Astrocyte (in vitro differentiated cells and primary cell): ENCODE measurements around the gene ZSCAN5B. TPM values are rescaled to one million over a fixed set of nuclear protein-coding genes. Genes with fewer than 3 reads are reported as not detected.

Source experiments
- DNase-seq: peaks from one replicate; pipeline ENCODE4 v3.0.0-alpha.2; 2010; ENCODE audit warnings: low read depth
- FAIRE-seq: peaks from 2 replicates; lab custom pipeline; 2011; peaks lifted over from hg19 to GRCh38; lab: Jason Lieb, UNC
- H2AFZ ChIP-seq: 2 replicates; pipeline ENCODE4 v1.6.0; 2012; ENCODE audit warnings: low read depth, low read length, inconsistent platforms
- H3K27ac ChIP-seq: 2 replicates; pipeline ENCODE4 v1.5.1; 2011; ENCODE audit warnings: low read depth, low read length, inconsistent platforms
- H3K27me3 ChIP-seq: 2 replicates; pipeline ENCODE4 v1.6.0; 2011; ENCODE audit warnings: low read length, inconsistent platforms; ENCODE audit not compliant: insufficient read depth
- H3K36me3 ChIP-seq: 2 replicates; pipeline ENCODE4 v1.5.1; 2011; ENCODE audit warnings: low read length, inconsistent platforms; ENCODE audit not compliant: insufficient read depth
- H3K4me1 ChIP-seq: 2 replicates; pipeline ENCODE4 v1.5.1; 2011; ENCODE audit warnings: low read length, inconsistent platforms; ENCODE audit not compliant: insufficient read depth
- H3K4me2 ChIP-seq: 2 replicates; pipeline ENCODE4 v1.6.0; 2012; ENCODE audit warnings: low read length, inconsistent platforms
- H3K4me3 ChIP-seq: 2 replicates; pipeline ENCODE4 v1.5.1; 2011; ENCODE audit warnings: low read depth, mild to moderate bottlenecking, low read length, inconsistent platforms; ENCODE audit not compliant: insufficient read depth
- H3K79me2 ChIP-seq: 2 replicates; pipeline ENCODE4 v1.6.0; 2012; ENCODE audit warnings: mild to moderate bottlenecking, low read length, inconsistent platforms; ENCODE audit not compliant: insufficient read depth
- H3K9ac ChIP-seq: 2 replicates; pipeline ENCODE4 v1.6.0; 2012; ENCODE audit warnings: mild to moderate bottlenecking, low read length, inconsistent platforms
- H3K9me3 ChIP-seq: 2 replicates; pipeline ENCODE4 v1.5.1; 2012; ENCODE audit warnings: low read depth, mild to moderate bottlenecking, low read length, inconsistent platforms; ENCODE audit not compliant: insufficient read depth
- H4K20me1 ChIP-seq: 2 replicates; pipeline ENCODE4 v1.6.0; 2012; ENCODE audit warnings: low read length, inconsistent platforms; ENCODE audit not compliant: insufficient read depth
- H3K27ac Mint-ChIP-seq: one replicate; pipeline ENCODE4 v1.8.0; 2021; ENCODE audit warnings: mild to moderate bottlenecking, mixed read lengths; ENCODE audit not compliant: unreplicated experiment
- H3K27me3 Mint-ChIP-seq: one replicate; pipeline ENCODE4 v1.8.0; 2021; ENCODE audit warnings: low read depth, mixed read lengths; ENCODE audit not compliant: unreplicated experiment
- H3K36me3 Mint-ChIP-seq: one replicate; pipeline ENCODE4 v1.8.0; 2021; ENCODE audit warnings: low read depth, mixed read lengths; ENCODE audit not compliant: unreplicated experiment
- H3K4me1 Mint-ChIP-seq: one replicate; pipeline ENCODE4 v1.8.0; 2021; ENCODE audit warnings: low read depth, mixed read lengths; ENCODE audit not compliant: unreplicated experiment
- H3K4me3 Mint-ChIP-seq: one replicate; pipeline ENCODE4 v1.8.0; 2021; ENCODE audit warnings: mild to moderate bottlenecking, moderate library complexity, mixed read lengths; ENCODE audit not compliant: unreplicated experiment
- H3K9me3 Mint-ChIP-seq: one replicate; pipeline ENCODE4 v1.8.0; 2021; ENCODE audit warnings: mild to moderate bottlenecking, mixed read lengths; ENCODE audit not compliant: unreplicated experiment
- CTCF ChIP-seq: IDR thresholded peaks from 2 replicates; pipeline ENCODE4 v1.5.1; 2011; ENCODE audit warnings: low read depth, mild to moderate bottlenecking, inconsistent platforms, low read length, moderate library complexity; ENCODE audit not compliant: insufficient read depth
- EZH2 ChIP-seq: IDR thresholded peaks from 2 replicates; pipeline ENCODE4 v1.6.1; 2012; ENCODE audit warnings: mild to moderate bottlenecking, low read length, inconsistent platforms; ENCODE audit not compliant: insufficient read depth
- total RNA-seq: library from RNA; stranded (reverse); gene quantifications from 2 replicates; pipeline ENCODE4 v1.2.1, GENCODE V29; 2021

Gene ZSCAN5B
- total RNA-seq, 1 donor from 2014 or later: not detected

GRCh38 chr19:56191115-56191514 lies 6.5 kb downstream of the ZSCAN5B start:
- H3K27ac ChIP-seq: no peak overlapping the region
- no peak for TF ChIP-seq EZH2
- no peak for TF ChIP-seq CTCF
- no peaks in the 10 kb centered on the region for H3K36me3 ChIP-seq
- Mint-ChIP-seq H3K27me3 (peaks cover 8% of the 10 kb centered on the region), H3K4me1 (no peaks in the 10 kb centered on the region), H3K4me3 (no peak overlapping the region), H3K9me3 (no peaks in the 10 kb centered on the region), H3K27ac (no peak overlapping the region), H3K36me3 (no peaks in the 10 kb centered on the region)
- DNase-seq (no peak), FAIRE-seq (no peak)
- no peak overlapping the region for H3K4me2 ChIP-seq
- H2AFZ ChIP-seq: no peak overlapping the region
- H3K9ac ChIP-seq: no peak overlapping the region
- no peaks in the 10 kb centered on the region for H4K20me1 ChIP-seq
- H3K4me3 ChIP-seq: no peak overlapping the region
- H3K79me2 ChIP-seq: no peaks in the 10 kb centered on the region
- no peaks in the 10 kb centered on the region for H3K9me3 ChIP-seq
- H3K4me1 ChIP-seq: no peaks in the 10 kb centered on the region
- no peaks in the 10 kb centered on the region for H3K27me3 ChIP-seq

GRCh38 chr19:56189785-56190184 lies 7.8 kb downstream of the ZSCAN5B start:
- H3K9ac ChIP-seq: no peak overlapping the region

More at GRCh38 chr19:56189785-56190184, 7.8 kb downstream of the ZSCAN5B start:
- no peaks in the 10 kb centered on the region for H3K9me3 ChIP-seq
- H3K4me1 Mint-ChIP-seq: no peaks in the 10 kb centered on the region
- no peak for DNase-seq
- H3K36me3 ChIP-seq: no peaks in the 10 kb centered on the region
- no peak for TF ChIP-seq EZH2
- TF ChIP-seq CTCF: no peak
- H3K9me3 Mint-ChIP-seq: no peaks in the 10 kb centered on the region
- H3K36me3 Mint-ChIP-seq: no peaks in the 10 kb centered on the region
- no peak overlapping the region for H3K27ac Mint-ChIP-seq
- H3K4me1 ChIP-seq: no peaks in the 10 kb centered on the region
- H3K27me3 Mint-ChIP-seq: peaks cover 12% of the 10 kb centered on the region
- no peak overlapping the region for H3K4me3 ChIP-seq
- H3K27me3 ChIP-seq: no peaks in the 10 kb centered on the region
- no peaks in the 10 kb centered on the region for H4K20me1 ChIP-seq
- no peaks in the 10 kb centered on the region for H3K79me2 ChIP-seq
- H3K4me3 Mint-ChIP-seq: no peak overlapping the region
- FAIRE-seq: no peak
- H3K4me2 ChIP-seq: no peak overlapping the region
- H2AFZ ChIP-seq: no peak overlapping the region
- no peak overlapping the region for H3K27ac ChIP-seq
